GM18498 (cell line): ENCODE results near the gene SPRED3.
"Not testable (repeated sequence)": the region's sequence is repeated elsewhere in the genome, so short reads cannot be mapped to it uniquely, and the experiment has no call there.

Experiments
- ATAC-seq: cut with Tn5 transposase; IDR thresholded peaks from one replicate; pipeline ENCODE4 v1.9.1; 2021; ENCODE audit warnings: mild to moderate bottlenecking, moderate library complexity; ENCODE audit not compliant: unreplicated experiment

SPRED3 gene

GRCh38 chr19:38388349-38389100 is at the start of gene SPRED3:
TSS of gene SPRED3 (plus strand) at chr19:38388697. CDS start at chr19:38390303, 1,606 bp downstream.
- no peak for ATAC-seq

DNA sequence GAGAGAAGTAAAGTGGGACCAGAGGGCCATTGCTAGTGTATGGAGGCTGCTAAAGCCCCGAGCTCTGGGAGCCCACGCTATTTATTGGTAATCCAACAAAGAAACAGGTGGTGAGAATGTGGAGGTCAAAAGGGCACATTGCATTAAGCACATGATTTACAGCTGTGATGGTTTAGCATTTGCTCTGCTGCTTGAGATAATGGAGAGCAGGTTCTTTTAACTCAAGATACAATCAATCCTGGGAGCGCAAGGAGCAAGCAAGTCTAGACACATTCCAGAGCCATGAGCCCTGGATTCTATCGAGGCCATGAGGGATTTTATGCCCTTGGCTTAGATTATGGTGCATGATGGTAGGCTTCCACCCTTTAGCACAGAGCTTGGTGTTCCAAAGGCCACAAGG is 49.5 kb upstream of the SPRED3 start:
- ATAC-seq, result not testable (repeated sequence)

- no peak for ATAC-seq
Observed at GRCh38 chr19:38340927-38341326, 47.6 kb upstream of the SPRED3 start.

DNA sequence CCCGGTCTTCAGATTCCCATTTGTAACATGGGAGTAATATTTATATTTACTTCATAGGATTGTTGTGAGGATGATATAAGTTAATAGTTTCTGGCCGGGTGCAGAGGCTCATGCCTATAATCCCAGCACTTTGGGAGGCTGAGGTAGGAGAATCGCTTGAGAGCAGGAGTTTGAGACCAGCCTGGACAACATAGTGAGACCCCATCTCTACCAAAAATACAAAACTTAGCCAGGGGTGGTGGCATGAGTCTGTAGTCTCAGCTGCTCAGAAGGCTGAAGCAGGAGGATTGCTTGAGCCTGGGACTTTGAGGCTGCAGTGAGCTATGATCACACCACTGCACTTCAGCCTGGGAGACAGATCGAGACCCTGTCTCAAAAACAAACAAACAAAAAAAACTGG is 41.7 kb upstream of the SPRED3 start:
- ATAC-seq, result no peak

DNA sequence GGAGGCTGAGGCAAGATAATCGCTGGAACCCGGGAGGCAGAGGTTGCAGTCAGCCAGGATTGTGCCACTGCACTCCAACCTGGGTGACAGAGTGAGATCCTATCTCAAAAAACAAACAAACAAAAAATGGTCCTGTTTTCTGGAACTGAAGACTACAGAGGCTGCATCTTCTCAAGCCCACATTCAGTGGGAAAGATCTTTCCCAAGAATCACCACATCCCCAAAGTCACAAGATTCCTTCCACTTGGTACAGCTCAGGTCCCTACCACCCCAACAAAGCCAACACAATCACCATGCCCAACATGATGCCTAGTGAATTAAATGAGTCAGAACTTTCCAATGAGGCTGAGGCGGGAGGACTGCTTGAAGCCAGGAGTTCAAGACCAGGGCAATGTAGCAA is 37.6 kb upstream of the SPRED3 start:
- ATAC-seq, result no peak

- ATAC-seq, result no peak
Observed at GRCh38 chr19:38351865-38352395, 36.6 kb upstream of the SPRED3 start.

GRCh38 chr19:38352611-38353010 is 35.9 kb upstream of the SPRED3 start:
- ATAC-seq, result no peak

- no peak for ATAC-seq
Observed at GRCh38 chr19:38355728-38356725, 32.5 kb upstream of the SPRED3 start.

- no peak for ATAC-seq
Observed at GRCh38 chr19:38358071-38358470, 30.4 kb upstream of the SPRED3 start.

- no peak for ATAC-seq
Observed at GRCh38 chr19:38359242-38360021, 29.1 kb upstream of the SPRED3 start.

DNA sequence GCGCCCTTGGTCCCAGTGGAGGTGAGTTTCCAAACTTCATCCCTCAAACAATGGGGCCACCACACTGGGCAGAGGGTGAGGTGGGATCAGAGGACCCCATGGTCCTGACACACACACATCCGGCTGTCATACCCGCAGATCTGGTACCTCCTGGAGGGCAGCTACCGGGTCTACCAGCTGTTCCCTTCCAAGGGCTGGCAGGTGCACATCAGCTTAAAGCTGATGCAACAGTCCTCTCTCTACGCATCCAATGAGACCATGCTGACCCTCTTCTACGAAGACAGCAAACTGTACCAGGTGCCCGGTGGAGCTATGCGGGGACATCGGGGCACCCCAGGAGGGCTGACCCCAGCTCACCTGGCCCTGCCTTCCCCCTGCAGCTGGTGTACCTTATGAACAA is 28.1 kb upstream of the SPRED3 start:
- no peak for ATAC-seq

DNA sequence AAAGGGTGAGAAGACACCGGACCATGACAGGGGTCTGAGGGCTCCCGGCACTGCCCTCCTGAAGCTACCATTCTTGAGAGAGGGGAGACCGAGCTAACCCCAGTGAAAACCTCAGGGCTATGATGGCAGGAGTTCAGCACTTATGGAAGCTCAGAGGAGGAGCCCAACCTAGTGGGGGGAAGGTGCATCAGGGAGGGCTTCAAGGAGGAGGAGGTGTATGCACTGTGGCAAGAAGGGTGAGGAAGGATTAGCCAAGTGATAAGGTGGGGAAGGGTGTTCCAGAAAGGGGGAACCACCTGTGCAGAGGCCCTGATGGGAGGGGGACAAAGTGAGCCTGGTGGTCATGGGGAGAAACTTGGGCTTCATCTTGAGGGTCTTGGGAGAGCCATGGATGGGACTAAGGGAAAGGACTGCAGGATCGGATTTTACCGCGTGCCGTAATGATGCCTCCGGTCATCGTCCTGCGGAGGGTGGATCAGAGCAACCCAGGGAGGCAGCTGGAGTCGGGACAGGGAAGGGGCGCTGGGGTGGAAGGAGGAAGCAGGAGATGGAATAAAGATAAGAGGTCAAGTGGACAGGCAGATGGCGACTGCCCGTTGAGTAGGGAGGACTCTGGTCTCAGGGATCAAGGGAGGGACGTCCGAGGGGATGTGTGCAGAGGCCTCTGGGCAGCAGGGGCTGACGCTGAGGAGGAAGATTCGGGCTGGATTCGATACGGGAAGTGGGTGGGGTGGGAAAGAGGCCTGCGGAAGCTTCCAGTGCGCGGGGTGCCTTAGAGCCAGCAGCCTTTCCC is 27.5 kb upstream of the SPRED3 start:
- no peak for ATAC-seq

- no peak for ATAC-seq
Observed at GRCh38 chr19:38361633-38362075, 26.8 kb upstream of the SPRED3 start.

- no peak for ATAC-seq
Observed at GRCh38 chr19:38362076-38362945, 26.2 kb upstream of the SPRED3 start.

DNA sequence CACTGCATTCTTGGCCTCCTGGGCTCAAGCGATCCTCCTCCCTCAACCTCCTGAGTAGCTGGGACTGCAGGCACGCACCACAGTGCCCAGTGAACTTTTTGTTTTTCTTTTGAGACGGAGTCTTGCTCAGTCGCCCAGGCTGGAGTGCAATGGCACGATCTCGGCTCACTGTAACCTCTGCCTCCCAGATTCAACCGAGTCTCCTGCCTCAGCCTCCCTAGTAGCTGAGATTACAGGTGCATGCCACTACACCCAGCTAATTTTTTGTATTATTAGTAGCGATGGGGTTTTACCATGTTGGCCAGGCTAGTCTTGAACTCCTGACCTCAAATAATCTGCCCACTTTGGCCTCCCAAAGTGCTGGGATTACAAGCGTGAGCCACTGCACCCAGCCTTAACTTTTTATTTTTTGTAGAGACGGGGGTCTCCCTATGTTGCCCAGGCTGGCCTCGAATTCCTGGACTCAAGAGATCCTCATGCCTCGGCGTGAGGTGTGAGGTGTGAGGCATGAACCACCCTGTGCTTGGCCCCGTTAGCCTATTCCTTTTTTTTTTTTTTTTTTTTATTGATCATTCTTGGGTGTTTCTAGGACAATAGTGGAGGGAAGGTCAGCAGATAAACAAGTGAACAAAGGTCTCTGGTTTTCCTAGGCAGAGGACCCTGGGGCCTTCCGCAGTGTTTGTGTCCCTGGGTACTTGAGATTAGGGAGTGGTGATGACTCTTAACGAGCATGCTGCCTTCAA is 25.4 kb upstream of the SPRED3 start:
- ATAC-seq, result not testable (repeated sequence)

GRCh38 chr19:38367041-38367440 is 21.5 kb upstream of the SPRED3 start:
- no peak for ATAC-seq

- no peak for ATAC-seq
Observed at GRCh38 chr19:38369584-38369983, 18.9 kb upstream of the SPRED3 start.

DNA sequence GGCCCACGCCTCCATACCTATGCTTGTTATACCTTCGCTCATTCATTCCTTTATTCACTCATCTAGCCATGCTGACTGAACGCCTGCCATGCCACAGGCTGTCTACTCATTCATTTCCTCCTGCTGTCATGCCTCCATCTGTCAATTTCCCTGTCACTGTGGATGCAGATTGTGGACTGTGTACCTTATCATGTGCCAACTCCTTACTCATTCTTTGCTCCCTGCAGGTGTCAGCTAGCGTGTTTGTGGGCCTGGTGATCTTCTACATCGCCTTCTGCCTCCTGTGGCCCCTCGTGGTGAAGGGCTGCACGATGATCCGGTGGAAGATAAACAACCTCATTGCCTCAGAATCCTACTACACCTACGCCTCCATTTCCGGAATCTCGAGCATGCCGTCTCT is 18.2 kb upstream of the SPRED3 start:
- no peak for ATAC-seq
